HL-60/S4 treated with phorbol 12-myristate 13-acetate at 8.2 ng/mL for 4 days and 3 days (cell line): ENCODE results near the gene DHRS4L2.
"Not testable (repeated sequence)": the region's sequence is repeated elsewhere in the genome, so short reads cannot be mapped to it uniquely, and the experiment has no call there.

ENCODE experiments used
- in situ Hi-C: fragments of 300-500 bp; cut with MboI; formaldehyde crosslinking; loops from 2 replicates; pipeline ENCODE4 v1.15.0; 2022; ENCODE audit warnings: low sequenced_read_pairs

DHRS4L2 gene

DNA sequence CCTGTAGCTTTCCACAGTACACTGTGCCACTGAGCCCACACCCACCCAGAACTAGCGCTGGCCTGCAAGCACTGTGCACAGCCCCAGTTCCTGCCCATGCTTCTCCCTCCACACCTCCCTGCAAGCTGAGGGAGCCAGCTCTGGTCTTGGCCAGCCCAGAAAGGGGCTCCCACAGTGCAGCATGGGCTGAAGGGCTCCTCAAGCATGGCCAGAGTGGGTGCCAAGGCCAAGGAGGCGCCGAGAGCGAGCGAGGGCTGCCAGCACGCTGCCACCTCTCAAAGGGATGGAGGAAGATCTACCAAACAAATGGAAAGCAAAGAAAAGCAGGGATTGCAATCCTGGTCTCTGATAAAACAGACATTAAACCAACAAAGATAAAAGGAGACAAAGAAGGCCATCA is 27.0 kb downstream of the DHRS4L2 start:
- in situ Hi-C loops = not testable (repeated sequence)

- in situ Hi-C loops = not testable (repeated sequence)
These were observed 30.2 kb downstream of the DHRS4L2 start for GRCh38 chr14:24018978-24019377.

DNA sequence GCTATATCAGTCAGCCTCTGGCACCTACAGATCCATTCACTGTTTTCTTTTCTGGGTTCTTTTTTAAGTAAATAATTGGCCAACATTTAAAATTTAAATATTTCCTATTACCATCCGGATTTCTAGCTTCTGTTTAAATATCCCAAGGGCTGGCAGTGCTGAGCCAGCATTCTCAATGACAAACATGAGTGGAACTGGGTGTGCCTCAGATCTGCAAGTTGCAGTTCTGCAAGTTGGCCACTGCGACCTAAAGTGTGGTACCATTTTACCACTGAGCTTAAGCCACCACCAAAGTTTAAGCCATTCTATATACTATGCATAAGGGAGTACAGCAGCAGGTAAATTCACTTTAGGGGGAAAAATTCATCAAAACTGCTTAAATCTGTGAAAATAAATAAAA is 31.2 kb downstream of the DHRS4L2 start:
- in situ Hi-C loops = not testable (repeated sequence)

DNA sequence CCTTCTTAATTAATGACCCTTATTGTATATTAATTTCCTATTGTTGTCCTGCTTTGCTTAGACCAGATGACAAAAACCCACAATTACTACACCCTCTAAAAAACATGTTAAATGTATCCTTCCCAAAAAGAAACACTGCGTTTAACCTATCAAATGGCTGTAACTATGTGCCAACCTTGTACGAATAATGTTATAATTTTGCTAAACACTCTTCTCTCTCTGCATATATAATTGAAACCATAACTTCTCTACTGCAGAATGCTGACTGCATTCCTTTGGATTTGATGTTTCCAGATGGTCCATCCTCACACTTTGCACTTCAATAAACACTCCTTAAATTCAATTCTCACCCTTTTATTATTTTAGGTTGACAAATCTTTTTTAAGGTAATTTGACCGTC is 31.8 kb downstream of the DHRS4L2 start:
- in situ Hi-C loops = not testable (repeated sequence)

DNA sequence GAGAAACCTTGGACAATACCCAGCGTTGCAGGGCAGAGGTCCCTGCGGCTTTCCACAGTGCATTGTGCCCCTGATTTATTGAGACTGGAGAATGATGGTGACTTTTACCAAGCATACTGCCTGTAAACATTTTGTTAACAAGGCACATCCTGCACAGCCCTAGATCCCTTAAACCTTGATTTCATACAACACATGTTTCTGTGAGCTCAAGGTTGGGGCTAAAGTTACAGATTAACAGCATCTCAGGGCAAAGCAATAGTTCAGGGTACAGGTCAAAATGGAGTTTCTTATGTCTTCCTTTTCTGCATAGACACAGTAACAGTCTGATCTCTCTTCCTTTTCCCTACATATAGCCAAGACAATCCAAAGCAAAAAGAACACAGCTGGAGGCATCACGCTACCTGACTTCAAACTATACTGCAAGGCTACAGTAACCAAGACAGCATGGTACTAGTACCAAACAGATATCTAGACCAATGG is 36.2 kb downstream of the DHRS4L2 start:
- in situ Hi-C loops = not testable (repeated sequence)

- in situ Hi-C loops = not testable (repeated sequence)
These were observed 41.0 kb downstream of the DHRS4L2 start for GRCh38 chr14:24029687-24030086.

- in situ Hi-C loops = not testable (repeated sequence)
These were observed 42.6 kb downstream of the DHRS4L2 start for GRCh38 chr14:24031331-24031730.

DNA sequence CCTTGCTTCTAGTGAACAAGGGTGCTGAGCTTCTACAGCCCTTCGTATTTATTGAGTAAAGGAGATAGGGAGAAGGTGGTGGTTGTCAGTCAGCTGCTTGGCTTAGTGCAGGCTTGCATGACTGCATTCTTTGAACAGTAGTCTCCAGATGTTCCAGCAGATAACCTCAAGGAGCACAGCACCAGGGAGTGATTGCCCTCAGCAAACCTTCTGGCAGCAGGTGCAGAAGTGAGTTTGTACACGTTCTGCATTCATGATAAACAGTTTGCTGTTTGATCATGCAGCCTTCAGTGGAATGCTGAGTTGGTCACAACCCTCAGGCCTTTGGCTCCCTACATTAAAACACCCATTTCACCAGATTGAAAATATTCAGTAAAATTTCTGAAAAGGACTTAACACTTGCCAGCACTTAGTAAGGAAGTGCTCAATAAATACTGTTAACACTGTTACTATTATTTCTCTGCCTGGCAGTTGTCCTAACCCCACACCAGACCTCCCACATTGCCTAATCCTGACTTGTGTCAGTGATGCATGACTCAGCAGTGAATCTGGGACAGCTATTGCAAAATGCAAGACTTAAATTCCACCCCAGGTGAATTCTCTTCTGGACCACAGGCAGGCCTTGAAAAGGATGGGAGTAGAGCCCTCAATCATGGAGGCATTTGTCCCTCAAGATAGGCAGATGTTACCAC is 44.1 kb downstream of the DHRS4L2 start:
- in situ Hi-C loops = no loop called here

DNA sequence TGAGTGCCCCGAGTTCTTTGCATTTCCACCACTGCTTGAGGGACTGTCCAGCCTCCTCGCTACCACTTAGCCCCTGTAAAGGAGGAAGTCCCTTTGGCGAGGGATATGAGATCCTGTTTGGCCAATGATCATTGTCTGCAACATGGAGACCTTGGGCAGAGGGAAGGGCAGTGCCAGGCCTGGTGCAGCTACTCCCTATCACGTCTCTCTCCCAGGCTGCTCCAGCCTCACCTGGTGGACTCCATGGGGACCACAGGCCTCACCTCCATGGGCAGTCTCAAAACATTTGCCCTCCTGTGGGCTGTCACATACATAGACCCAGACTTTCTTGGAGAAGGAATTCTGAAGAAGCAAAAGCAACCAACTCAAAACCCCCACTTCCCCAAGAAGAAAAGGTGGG is 47.0 kb downstream of the DHRS4L2 start:
- in situ Hi-C loops = not testable (repeated sequence)

DNA sequence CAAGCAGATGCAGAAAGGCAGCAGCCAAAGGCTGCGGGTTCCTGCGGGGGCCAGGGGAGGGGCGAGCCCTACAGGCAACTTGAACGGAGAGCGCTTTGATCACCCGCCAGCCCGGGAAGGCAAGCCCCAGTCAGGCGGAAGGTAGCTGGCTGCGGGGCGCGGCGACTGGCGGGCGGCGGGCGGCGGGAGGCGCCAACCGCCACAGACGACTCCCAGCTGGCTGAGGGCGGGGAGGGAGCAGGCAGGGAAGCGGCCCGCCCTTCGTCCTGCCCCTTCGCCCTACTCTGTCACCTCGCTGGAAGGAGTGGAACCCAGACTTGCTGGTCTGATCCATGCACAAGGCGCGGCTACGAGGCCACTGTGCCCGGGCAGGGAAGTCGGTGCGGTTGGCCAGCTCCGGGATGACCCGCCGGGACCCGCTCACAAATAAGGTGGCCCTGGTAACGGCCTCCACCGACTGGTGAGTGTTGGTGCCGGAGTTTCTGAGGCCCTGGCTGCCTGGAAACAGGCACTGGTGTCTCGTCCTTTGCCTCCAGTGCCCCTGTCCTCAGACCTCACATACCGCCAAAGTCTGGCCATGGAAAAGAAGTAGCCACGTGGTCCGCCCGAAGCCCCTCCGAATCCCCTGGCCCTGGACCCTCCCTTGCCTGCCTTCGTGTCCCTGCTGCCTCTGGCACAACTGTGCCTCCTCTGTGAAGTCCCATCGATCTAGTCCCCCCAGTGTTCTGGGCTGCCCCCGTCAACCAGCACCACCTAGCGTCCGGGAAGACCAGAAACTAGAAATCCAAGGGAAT is 47.6 kb downstream of the DHRS4L2 start:
- in situ Hi-C loops = no loop called here

GRCh38 chr14:24036963-24037657 is 48.4 kb downstream of the DHRS4L2 start:
- in situ Hi-C loops = not testable (repeated sequence)

DNA sequence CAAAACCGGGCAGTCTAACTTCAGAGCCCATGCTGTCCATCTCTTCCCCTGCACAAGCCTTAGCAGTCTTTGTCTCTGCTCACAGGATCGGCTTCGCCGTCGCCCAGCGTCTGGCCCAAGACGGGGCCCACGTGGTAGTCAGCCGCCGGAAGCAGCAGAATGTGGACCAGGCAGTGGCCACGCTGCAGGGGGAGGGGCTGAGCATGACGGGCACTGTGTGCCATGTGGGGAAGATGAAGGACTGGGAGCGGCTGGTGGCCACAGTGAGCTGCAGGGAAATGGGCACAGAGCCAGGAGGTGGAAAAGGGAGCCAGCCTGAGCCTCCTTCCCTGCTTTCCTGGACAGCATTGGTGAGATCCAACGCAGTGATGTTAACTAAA is 48.9 kb downstream of the DHRS4L2 start:
- in situ Hi-C loops = no loop called here

DNA sequence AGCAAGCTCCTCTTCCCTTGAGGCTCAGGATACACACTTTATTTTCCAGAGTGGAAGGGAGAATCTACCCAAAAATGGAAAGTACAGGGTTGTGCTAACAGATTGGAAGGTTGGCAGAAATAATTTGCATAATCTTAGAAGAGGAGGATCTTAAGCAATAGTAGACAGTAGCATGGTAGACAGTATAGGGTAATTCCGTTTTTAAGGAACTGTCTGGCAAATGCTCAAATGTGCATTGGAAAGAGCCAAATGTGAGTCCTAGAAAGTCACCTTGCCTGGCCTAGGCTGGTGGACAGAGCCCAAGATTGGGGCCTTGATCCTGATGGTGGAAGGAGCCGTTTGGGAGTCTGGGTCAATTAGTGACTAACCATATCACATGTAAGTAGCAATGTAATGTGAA is 50.0 kb downstream of the DHRS4L2 start:
- in situ Hi-C loops = no loop called here

DNA sequence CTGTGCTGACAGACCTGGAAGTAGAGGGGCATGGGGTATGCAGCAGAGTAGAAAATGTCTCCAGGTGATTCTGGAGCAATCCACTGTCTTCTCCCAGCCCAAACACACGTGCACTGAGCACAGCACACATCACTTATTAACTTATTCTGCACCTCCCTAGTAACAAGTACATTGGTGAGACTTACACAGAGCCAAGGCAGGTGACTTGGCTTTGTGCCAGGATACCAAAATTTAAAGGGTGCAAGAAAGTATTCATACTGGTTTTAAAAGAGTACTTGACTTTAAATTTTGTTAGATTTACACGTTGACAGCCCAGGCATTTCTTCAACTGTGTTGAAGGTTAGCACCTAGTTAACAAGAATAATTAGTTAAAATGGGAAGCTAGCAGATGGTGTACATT is 52.0 kb downstream of the DHRS4L2 start:
- in situ Hi-C loops = no loop called here

DNA sequence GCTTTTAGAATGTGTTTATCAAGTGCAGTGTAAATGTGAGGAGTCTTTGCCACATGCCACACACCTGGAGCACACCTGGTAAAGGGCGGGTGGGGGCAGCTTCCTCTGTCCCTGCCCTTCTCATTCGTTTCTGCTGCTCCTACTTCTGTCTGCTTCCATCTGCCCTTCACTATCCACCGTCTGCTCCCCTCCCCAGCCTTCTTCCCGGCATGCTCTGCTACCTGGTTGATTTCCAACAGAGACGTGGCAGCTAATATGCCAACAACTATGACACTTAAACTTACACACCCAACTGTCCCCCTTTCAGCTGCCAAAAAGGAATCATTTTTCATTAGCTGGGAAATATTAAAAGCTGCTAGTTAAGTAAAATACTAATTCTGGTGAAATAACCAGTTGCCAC is 54.0 kb downstream of the DHRS4L2 start:
- in situ Hi-C loops = no loop called here

DNA sequence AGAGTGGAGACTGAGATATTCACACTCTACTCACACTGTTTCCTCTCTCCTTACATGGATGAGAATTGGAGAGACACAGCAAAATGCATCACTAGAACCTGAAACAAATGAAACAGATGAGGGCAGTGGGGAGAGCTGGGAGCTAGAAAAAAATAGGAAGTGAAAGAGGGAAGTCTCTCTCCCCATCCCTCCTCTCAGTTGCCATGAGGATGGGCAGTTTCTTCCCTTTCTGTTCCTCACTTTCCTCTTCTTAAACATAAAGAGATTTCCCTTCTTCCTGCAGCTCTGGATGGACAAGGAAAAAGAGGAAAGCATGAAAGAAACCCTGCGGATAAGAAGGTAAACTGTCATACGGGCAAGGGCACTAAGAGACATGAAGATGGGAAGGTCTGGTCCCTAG is 60.3 kb downstream of the DHRS4L2 start:
- in situ Hi-C loops = not testable (repeated sequence)

- in situ Hi-C loops = not testable (repeated sequence)
These were observed 62.0 kb downstream of the DHRS4L2 start for GRCh38 chr14:24050753-24051152.

- in situ Hi-C loops = no loop called here
These were observed 62.6 kb downstream of the DHRS4L2 start for GRCh38 chr14:24051176-24051788.

- in situ Hi-C loops = no loop called here
These were observed 63.3 kb downstream of the DHRS4L2 start, which contains the start of gene CARMIL3 for GRCh38 chr14:24051789-24052655. Gene CARMIL3, plus strand, starts transcription at chr14:24052009. Its CDS starts 145 bp downstream, at chr14:24052154.
